GM19467 (cell line): Measurements from ENCODE around the gene HSDL1.

ENCODE experiments used
- ATAC-seq: cut with Tn5 transposase; IDR thresholded peaks from one replicate; pipeline ENCODE4 v1.9.1; 2021; ENCODE audit warnings: mild to moderate bottlenecking, moderate library complexity; ENCODE audit not compliant: unreplicated experiment

Gene HSDL1

GRCh38 chr16:84110527-84110926 is 34.5 kb downstream of the HSDL1 start:
- no peak for ATAC-seq

- ATAC-seq: no peak
These were observed 35.2 kb downstream of the HSDL1 start for GRCh38 chr16:84109598-84110335.

DNA sequence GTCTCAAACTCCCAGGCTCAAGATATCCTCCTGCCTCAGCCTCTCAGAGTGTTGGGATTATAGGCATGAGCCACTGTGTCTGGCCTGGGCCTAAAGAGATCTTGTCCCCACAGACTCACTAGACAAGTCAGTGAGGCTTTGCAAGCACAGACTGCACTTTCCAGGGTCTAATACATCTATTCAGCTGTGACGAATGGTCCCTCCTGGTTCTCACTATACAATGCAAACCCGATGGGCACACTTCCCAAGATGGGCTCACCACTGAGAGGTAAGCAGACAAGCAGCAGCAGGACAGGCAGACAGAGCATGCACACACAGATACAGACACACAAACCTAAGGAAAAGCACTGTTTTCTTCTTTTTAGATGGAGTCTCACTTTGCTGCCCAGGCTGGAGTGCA is 37.1 kb downstream of the HSDL1 start:
- ATAC-seq: no peak

GRCh38 chr16:84105948-84106740 is 38.8 kb downstream of the HSDL1 start:
- no peak for ATAC-seq

GRCh38 chr16:84105301-84105815 is 39.6 kb downstream of the HSDL1 start:
- no peak for ATAC-seq

GRCh38 chr16:84104231-84104630 is 40.7 kb downstream of the HSDL1 start:
- no peak for ATAC-seq

DNA sequence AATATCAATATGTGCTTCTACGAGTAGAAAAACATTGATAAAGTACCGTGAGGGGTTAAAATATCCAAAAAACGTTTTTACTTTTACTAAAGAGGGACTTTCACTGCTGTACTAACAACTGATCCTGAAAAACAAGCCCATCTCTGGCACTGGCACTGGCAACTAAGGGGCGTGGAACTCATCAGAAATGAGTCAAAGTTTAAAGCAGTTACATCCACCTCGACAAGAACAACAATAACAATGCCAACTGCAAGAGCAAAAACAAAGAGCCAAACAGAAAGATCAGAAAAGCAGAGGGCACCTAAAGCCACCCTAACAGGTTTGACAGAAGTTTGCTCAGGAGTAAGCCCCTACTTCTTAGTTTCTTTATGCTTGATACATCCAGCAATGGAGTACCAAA is 41.3 kb downstream of the HSDL1 start:
- no peak for ATAC-seq

- no peak for ATAC-seq
These were observed 46.0 kb downstream of the HSDL1 start for GRCh38 chr16:84098939-84099338.

DNA sequence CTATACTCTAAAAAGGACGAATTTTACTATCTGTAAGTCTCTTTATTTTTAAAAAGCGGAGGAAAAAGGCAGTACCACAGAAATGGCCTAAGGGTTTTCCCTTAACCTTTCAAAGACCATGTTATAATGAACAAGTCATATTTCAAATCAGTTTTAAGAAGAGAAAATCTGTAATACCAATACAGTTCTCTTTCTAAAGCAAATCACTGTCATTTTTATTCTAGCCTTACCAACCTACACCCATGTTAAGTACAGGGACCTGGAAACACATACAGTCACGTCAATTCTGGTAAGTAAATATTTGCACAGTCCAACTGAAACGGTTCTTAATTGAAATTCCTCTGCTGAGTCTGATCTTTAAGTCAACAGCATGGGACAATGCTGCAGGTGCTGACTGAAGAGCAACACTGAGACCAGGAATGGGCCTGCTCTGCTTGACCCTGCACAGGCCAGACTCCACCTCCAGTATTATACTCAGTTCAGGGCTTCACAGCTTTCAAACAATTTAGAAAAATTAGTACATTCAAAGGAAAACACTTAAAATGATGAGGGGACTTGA is 48.5 kb downstream of the HSDL1 start:
- ATAC-seq: no peak

DNA sequence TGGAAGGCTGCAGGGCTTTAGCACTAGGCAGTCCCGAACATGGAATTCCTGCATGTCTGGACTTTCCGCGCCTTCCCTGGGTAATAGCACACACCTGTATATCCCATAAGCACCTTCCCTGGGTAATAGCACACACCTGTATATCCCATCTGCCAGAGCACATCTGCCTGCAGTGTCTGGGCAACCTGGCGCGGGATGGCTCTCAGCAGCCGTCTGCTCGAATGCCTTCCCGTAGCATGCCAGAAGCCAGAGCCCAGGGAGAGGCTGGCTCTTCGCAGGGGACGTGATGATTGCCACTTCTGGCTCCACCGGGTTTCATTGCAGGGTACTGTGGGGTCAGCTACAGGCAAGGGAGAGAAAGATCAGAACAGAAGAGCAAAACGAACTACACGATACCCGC is 49.5 kb downstream of the HSDL1 start:
- ATAC-seq: no peak

DNA sequence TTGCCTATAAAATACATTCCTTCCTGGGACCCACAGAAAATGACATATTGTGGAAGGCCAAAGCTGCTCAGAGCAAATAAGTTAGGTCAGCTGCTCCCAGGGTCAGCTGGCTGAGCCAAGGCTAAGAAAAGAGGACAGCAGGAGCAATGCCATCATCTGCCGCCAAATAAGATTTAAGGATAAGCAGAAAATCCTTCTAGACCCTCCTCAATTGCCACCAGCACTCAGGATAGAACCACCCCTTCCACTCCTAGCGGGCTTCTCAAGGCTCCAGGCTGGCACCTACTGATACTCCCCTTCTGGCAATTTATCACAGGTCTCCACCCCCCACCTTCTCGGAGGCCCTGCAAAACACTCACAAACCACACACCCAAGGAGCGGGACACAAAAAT is 51.1 kb downstream of the HSDL1 start:
- ATAC-seq: no peak

DNA sequence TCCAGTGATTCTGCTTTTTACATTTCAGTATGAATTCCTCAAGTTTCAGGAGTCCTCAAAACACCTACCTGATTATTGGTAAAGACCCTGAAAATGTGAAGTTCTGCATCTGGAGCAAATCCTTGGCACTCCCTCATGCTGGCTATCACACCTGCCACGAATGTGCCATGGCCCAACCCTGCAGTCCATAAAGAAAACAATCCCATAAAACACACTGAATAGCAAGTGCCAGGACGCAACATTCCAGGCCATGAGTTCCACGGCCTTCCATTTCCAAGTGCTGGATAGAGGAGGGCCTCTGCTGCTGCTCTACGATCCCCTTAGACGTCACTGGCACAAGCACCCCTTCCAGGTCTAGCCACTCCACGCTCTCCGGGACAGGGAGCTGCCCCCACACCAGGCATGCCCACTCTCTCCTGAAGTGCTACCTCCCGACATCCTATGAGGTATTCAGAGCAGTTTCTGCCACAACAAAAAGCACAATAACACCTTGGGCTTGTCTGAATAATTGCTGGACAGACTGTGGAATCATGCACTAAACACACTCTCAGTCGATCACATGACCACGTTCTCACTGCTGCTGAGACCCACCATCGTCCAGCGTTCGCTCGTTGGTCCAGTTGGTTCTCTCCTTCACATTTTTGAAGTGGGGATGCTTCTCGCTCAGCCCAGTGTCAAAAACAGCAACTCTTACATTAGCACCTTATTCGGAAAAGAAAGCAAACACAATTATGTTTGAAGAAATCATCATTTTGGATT is 51.7 kb downstream of the HSDL1 start:
- ATAC-seq: no peak

DNA sequence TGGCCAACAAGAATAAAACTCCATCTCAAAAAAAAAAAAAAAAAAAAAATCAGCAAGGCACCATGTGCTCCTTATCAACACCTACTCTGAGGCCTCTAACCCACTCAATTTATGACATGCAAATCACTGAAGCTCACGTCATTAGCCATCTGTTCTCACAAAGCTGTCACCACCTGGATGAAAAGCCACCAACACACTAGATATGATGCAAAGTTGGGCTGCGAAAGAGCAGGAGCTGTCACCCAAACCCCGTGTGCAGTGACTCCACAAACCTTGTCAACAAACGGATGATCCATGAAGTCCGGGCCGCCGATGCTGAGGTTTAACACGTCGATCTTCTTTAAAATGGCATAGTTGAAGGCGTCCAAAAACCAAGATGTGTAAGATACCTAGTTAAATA is 53.5 kb downstream of the HSDL1 start:
- no peak for ATAC-seq

DNA sequence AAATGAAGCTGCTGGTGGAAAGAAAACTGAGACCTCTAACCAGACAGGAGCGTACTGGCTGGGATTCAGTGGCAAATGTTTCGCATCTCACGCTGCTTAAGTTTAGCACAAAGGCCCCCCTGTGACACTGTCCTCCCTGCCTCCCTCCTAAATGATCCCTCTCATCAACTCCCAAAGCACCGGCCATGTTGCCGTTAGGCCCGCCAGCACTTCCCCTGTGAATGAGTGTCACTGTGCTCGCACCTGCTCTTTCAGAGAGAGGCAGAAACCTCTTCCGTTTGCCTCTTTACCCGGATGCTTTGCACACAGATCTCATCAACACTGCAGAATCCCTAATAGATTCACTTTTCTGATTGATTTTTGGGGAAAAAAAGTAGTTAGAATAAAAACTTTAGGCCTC is 54.8 kb downstream of the HSDL1 start:
- ATAC-seq: no peak

DNA sequence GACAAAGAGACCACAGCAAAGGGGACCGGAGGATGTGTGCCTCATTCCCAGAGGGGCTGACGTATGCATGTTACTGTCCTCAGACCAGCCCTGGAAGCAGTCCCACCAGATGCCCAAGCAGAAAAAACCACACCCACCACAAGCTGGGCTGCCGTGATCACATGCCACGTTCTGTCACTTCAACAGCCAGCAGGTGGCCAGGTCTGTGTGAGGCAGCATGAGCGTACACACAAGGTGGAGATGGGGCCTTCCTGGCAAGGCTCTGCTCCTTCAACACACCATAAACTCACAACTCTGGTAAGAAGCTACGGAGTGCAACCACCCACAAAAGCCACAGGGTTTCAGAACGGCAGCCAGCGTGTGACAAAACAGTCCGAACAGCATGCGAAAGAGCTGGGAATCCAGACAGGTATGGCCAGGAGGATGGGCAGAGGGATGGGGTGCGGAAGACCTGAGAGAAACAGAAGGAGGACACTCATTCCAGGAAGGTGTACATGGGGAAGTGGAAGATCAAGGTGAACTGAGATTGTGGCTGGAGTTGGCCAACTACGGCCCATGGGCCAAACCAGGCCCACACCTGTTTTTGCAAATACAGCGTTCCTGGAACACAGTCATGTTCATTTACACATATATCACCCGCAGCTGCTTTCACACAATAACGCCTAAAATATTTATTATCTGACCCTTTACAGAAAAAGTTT is 56.1 kb downstream of the HSDL1 start:
- ATAC-seq: peak; percentile 87

DNA sequence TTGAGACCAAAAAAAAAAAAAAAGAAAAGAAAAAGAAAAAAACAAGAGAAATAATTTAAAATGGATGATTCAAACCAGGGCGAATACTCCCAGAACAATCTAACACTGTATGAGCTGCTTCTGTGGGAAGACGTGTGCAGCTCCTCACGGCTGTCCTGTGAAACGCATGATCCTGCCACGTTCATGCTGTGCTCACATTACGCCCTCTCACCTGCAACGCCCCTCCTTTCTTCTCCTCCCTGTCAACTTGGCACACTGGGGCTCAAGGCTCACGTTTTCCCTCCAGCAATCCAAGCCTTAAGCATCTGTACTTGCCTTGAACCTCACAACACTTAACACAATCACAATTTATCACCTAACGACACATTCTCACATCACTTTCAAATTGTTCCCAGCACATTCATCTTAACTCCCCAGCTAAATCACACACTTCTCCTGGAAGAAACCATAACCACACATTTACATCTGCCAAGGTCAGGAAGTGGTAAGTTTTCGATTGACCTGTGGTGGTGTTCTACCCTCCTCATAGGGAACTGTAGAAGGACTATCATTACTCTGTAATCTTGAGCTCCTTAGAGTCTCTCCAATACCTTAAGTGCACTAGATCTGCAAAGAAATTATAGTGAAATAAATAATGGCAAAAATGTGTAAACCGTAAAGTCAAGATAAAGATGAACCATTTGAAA is 57.4 kb downstream of the HSDL1 start:
- no peak for ATAC-seq

- no peak for ATAC-seq
These were observed 58.0 kb downstream of the HSDL1 start for GRCh38 chr16:84087001-84087400.

GRCh38 chr16:84086341-84086740 is 58.6 kb downstream of the HSDL1 start:
- ATAC-seq: no peak

GRCh38 chr16:84085773-84086172 is 59.2 kb downstream of the HSDL1 start:
- ATAC-seq: no peak

DNA sequence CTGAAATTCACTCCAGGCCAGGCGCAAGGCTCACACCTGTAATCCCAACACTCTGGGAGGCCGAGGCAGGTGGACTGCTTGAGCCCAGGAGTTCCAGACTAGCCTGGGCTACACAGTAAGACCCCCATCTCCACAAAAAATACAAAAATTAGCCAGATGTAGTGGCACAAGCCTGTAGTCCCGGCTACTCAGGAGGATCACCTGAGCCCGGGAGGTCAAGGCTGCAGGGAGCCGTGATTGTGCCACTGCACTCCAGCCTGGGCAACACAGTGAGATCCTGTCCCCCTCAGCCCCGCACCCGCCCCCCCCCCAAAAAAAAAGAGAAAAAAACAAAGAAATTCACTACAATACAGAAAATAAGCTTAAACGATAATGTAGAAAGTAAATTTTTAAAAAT is 59.7 kb downstream of the HSDL1 start:
- no peak for ATAC-seq
